Measurements from ENCODE around the gene BOLA2B. TPM values are rescaled to one million over a fixed set of nuclear protein-coding genes. Genes with fewer than 3 reads are reported as not detected.

The BOLA2B gene
- polyA plus RNA-seq, 4 donors = 55.8 to 614 (median 378) TPM

- FAIRE-seq (no peak), DNase-seq (no peak)
- H3K4me1 ChIP-seq (ENCODE audit: control insufficient read depth in 3 of 3, insufficient read depth in 2 of 3, low read depth in 1 of 3, low read length in 2 of 3) = peaks cover 0 to 7% (median 3%) of the 10 kb centered on the region in 3 donors
- no peaks in the 10 kb centered on the region for H3K27me3 ChIP-seq (ENCODE audit: control insufficient read depth in 3 of 3, insufficient read depth in 3 of 3, low read length in 3 of 3)
- no peaks in the 10 kb centered on the region for H3K36me3 ChIP-seq (ENCODE audit: control insufficient read depth in 3 of 3, insufficient read depth in 2 of 3, low read depth in 1 of 3, low read length in 3 of 3)
- H3K9me3 ChIP-seq (ENCODE audit: control insufficient read depth in 2 of 2, insufficient read depth in 1 of 2, low read depth in 1 of 2, low read length in 1 of 2) = peaks cover 0 to 3% of the 10 kb centered on the region in 2 donors
- H3K27ac ChIP-seq (ENCODE audit: low read depth in 1 of 3, low read length in 2 of 3) = no peak overlapping the region
- H3K4me3 ChIP-seq (ENCODE audit: low read depth in 1 of 3, low read length in 3 of 3) = no peak overlapping the region
Measured at GRCh38 chr16:30144017-30144416, 49.4 kb downstream of the BOLA2B start.

- DNase-seq = no peak
- FAIRE-seq = no peak
- Histone ChIP-seq H3K36me3 (ENCODE audit: control insufficient read depth in 3 of 3, insufficient read depth in 2 of 3, low read depth in 1 of 3, low read length in 3 of 3) (no peaks in the 10 kb centered on the region), H3K9me3 (ENCODE audit: control insufficient read depth in 2 of 2, insufficient read depth in 1 of 2, low read depth in 1 of 2, low read length in 1 of 2) (no peaks in the 10 kb centered on the region), H3K4me1 (ENCODE audit: control insufficient read depth in 3 of 3, insufficient read depth in 2 of 3, low read depth in 1 of 3, low read length in 2 of 3) (peaks cover 0 to 7% (median 3%) of the 10 kb centered on the region in 3 donors), H3K4me3 (ENCODE audit: low read depth in 1 of 3, low read length in 3 of 3) (no peak overlapping the region), H3K27me3 (ENCODE audit: control insufficient read depth in 3 of 3, insufficient read depth in 3 of 3, low read length in 3 of 3) (no peaks in the 10 kb centered on the region), H3K27ac (ENCODE audit: low read depth in 1 of 3, low read length in 2 of 3) (no peak overlapping the region)
- 59 to 65% (median 64%) methylated on average over 2 of the region's 2 CpGs for WGBS, 3 donors
Measured at GRCh38 chr16:30143347-30143702, 50.1 kb downstream of the BOLA2B start.

Other genes starting within 250 kb of the BOLA2B start
- 100 to 1,000 TPM; 163 to 334 (median 242) TPM for gene TMEM219, start 231.6 kb downstream of the BOLA2B start, polyA plus RNA-seq
- gene TAOK2, start 219.8 kb downstream of the BOLA2B start, polyA plus RNA-seq = 10 to 100 TPM; 21.6 to 36.7 (median 29.0) TPM
- gene HIRIP3, start 198.0 kb downstream of the BOLA2B start, polyA plus RNA-seq = 10 to 100 TPM; 10.1 to 15.2 (median 14.8) TPM
- 10 to 100 TPM; 49.2 to 80.4 (median 55.9) TPM for gene INO80E, start 197.4 kb downstream of the BOLA2B start, polyA plus RNA-seq
- 1 to 10 TPM in 3 of 4 donors, not detected in 1; 1.3 to 4.6 (median 1.6) TPM for gene DOC2A, start 182.6 kb downstream of the BOLA2B start, polyA plus RNA-seq
- gene C16orf92, start 170.5 kb downstream of the BOLA2B start, polyA plus RNA-seq = not detected
- gene TLCD3B, start 162.4 kb downstream of the BOLA2B start, polyA plus RNA-seq = 1 to 10 TPM in 1 of 4 donors, under 1 TPM in 1, not detected in 2; 0.47 to 1.4 TPM
- gene ALDOA, start 127.9 kb downstream of the BOLA2B start, polyA plus RNA-seq = 1,000 to 10,000 TPM in 2 of 4 donors, 100 to 1,000 TPM in 2; 406 to 1,111 (median 984) TPM
- gene PPP4C, start 117.7 kb downstream of the BOLA2B start, polyA plus RNA-seq = 100 to 1,000 TPM in 3 of 4 donors, 10 to 100 TPM in 1; 93.0 to 145 (median 122) TPM
- 1 to 10 TPM in 2 of 4 donors, under 1 TPM in 2; 0.54 to 1.6 (median 1.2) TPM for gene TBX6, start 101.7 kb downstream of the BOLA2B start, polyA plus RNA-seq
- 100 to 1,000 TPM in 2 of 4 donors, 10 to 100 TPM in 2; 39.6 to 154 (median 99.6) TPM for gene YPEL3, start 97.5 kb downstream of the BOLA2B start, polyA plus RNA-seq
- gene GDPD3, start 80.1 kb downstream of the BOLA2B start, polyA plus RNA-seq = 10 to 100 TPM; 13.2 to 23.9 (median 19.5) TPM
- 100 to 1,000 TPM; 174 to 241 (median 194) TPM for gene MAPK3, start 70.4 kb downstream of the BOLA2B start, polyA plus RNA-seq
- 10 to 100 TPM; 27.3 to 65.7 (median 32.7) TPM for gene CORO1A, start 10.1 kb downstream of the BOLA2B start, polyA plus RNA-seq
- 100 to 1,000 TPM in 2 of 4 donors, 10 to 100 TPM in 2; 77.2 to 318 (median 185) TPM for gene SLX1A, start 209 bp upstream of the BOLA2B start, polyA plus RNA-seq
- gene SULT1A3, start 5.6 kb upstream of the BOLA2B start, polyA plus RNA-seq = 100 to 1,000 TPM in 2 of 4 donors, 10 to 100 TPM in 2; 34.6 to 376 (median 148) TPM
- gene NPIPB13, start 54.8 kb upstream of the BOLA2B start, polyA plus RNA-seq = 10 to 100 TPM in 2 of 4 donors, 1 to 10 TPM in 2; 2.7 to 16.6 (median 7.3) TPM
- gene CD2BP2, start 161.6 kb upstream of the BOLA2B start, polyA plus RNA-seq = 10 to 100 TPM; 30.0 to 43.5 (median 39.9) TPM
- 10 to 100 TPM; 30.8 to 46.1 (median 41.9) TPM for gene TBC1D10B, start 176.8 kb upstream of the BOLA2B start, polyA plus RNA-seq
- gene MYL11, start 181.1 kb upstream of the BOLA2B start, polyA plus RNA-seq = 10 to 100 TPM in 1 of 4 donors, 1 to 10 TPM in 1, under 1 TPM in 1, not detected in 1; 0.82 to 26.3 (median 1.9) TPM
- gene SEPTIN1, start 188.9 kb upstream of the BOLA2B start, polyA plus RNA-seq = 10 to 100 TPM in 1 of 4 donors, 1 to 10 TPM in 3; 4.8 to 21.1 (median 6.4) TPM
- 1 to 10 TPM; 1.6 to 7.0 (median 3.9) TPM for gene ZNF48, start 201.8 kb upstream of the BOLA2B start, polyA plus RNA-seq
- 1 to 10 TPM; 2.5 to 5.3 (median 3.6) TPM for gene ZNF771, start 213.9 kb upstream of the BOLA2B start, polyA plus RNA-seq
- 100 to 1,000 TPM in 1 of 4 donors, 10 to 100 TPM in 3; 42.4 to 116 (median 58.9) TPM for gene DCTPP1, start 236.4 kb upstream of the BOLA2B start, polyA plus RNA-seq